SIG-M5 (cell line): Measurements from ENCODE around the gene ACADVL.
"Not testable (repeated sequence)": the region's sequence is repeated elsewhere in the genome, so short reads cannot be mapped to it uniquely, and the experiment has no call there.

Experiments used
- DNase-seq: peaks from one replicate; lab custom pipeline; 2025; lab: John Stamatoyannopoulos, UW

Gene ACADVL

DNA sequence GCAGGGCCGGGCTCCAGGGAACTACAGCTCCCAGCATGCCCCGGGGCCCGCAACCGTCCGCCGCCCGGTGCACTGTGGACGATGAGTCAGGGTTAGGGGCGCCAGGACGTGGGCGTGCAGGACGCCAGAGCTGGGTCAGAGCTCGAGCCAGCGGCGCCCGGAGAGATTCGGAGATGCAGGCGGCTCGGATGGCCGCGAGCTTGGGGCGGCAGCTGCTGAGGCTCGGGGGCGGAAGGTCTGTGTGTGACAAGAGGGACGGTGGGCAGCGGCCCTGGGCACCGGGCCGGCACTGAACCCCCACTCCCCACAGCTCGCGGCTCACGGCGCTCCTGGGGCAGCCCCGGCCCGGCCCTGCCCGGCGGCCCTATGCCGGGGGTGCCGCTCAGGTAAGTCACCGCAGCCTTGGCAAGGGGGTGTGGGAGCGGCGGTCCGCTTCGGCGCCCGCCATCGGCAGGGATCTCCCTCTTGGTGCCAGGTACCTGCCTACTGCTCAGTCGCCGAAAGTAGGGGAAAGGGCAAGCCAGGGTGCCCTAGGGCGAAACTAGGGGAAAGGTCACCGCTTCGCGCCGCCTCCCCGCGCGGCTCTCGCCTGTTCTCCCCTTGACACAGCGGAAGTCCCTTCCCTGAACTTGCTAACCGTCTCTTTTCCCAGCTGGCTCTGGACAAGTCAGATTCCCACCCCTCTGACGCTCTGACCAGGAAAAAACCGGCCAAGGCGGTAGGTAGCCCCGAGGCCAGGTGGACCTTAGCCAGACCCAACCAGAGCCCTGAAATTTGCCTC is at the start of gene ACADVL, which contains the start of gene DLG4:
Gene ACADVL (plus strand): TSS at position 127 of the 781 bp plus-strand sequence. CDS start 47 bp downstream, at position 174.
Gene DLG4 (minus strand): TSS at position 25 of the 781 bp plus-strand sequence.
- DNase-seq: no peak

GRCh38 chr17:7172522-7173191 is 47.1 kb upstream of the ACADVL start:
- not testable (repeated sequence) for DNase-seq

- DNase-seq: no peak
These were observed 45.8 kb upstream of the ACADVL start for GRCh38 chr17:7173687-7174602.

DNA sequence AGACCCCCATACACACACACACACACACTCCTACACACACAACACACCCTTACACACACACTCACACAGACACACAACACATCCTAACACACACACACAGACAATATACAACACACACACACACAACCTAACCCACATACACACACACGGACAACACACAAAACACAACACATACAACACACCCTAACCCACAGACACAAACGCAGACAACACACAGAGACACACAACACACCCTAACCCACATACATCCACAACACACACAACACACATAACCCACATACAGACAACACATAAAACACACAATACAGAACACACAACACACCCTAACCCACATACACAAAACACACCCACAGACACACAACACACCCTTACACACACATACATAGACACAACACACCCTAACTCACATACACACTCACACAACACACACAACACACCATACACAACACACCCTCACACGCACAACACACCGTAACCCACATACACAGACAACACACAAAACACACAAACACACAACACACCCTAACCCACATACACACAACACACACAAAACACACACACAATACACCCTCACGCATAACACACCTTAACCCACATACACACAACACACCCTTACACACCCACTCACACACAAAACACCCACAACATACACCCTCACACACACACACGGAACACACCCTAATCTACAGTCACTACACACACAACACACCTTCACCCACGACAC is 45.0 kb upstream of the ACADVL start:
- no peak for DNase-seq

DNA sequence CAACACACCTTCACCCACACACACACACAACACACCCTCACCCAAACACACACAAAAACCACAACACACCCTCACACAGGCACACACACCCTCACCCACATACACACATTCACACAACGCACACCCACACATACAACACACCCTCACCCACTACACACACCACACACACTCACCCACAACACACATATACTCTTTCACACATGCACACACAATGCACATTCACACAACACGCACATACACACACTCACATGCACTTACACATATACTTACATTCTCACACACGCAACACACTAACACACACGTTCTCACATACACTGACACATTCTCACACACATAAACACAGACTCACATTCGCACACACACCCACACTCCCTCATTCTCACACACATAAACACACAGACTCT is 44.4 kb upstream of the ACADVL start:
- no peak for DNase-seq

GRCh38 chr17:7176107-7176840 is 43.5 kb upstream of the ACADVL start:
- no peak for DNase-seq

GRCh38 chr17:7176841-7177190 is 42.9 kb upstream of the ACADVL start:
- DNase-seq: no peak

GRCh38 chr17:7177191-7177953 is 42.4 kb upstream of the ACADVL start:
- no peak for DNase-seq

DNA sequence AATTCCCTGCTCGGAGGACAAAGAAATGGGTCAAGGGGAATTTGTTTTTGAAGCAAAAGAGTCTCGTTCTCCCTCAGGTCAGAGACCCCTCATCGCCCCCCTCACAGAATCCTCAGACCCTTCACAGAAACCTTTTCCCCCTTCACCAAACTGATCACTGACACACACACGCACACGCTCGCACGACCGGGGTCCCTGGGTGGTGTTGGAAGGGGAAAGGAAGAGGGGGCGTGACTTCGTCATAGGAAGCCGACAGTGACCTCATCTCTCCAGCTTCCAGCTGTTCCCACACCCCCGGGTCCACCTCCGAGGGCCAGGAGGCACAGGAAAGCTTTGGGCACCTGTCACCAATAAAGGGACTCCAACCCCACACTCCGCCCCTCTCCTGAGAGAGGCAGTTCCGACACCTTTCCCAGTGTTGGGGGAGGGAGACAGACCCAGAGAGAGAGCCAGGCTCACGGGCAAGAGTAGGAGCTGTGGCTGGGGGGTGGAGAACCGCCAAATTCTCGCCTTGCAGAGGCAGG is 41.7 kb upstream of the ACADVL start:
- DNase-seq: no peak

GRCh38 chr17:7178973-7179316 is 40.8 kb upstream of the ACADVL start:
- no peak for DNase-seq

DNA sequence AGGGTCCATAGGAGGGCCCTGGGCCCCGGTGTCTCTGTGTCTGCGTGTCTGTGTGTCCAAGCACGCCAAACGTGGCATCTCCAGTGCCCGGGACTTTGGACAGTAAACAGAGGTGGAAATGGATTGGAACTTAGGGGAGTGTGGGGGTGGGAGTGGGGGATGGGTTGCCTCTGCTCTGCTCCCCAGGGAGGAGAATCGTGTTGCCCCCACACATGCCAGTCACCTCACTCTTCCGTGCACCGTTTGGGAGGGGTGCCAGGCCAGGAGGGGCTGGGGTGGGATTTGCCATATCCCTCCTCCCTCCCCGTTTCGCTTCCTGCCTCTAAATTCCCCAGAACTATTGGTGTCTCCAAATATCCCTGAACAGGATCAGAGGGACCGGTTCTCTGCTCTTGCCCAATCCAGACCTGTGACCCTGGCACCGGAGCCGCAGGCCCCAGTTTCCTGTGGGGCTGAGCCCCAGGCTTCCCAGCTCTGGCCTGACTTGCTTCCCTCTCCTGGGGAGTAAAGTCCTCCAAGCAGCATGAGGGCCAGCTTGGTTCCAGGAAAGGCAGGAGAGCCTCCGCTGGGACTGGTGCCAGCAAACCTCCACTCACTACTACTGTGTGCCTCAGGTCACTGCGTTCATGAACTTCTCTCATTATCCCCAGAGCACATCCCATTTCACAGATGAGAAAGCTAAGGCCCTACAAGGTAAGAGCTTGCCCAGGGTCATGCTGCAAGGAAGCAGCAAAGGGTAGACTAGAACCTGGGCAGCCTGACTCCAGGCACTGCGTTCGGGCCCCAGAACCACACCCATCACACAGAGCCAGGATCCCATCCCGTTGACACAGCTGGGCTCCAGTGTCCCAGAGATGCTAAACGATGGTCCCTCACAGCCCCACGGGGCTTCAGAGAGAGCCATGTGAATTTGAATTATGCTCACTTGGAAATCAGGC is 40.2 kb upstream of the ACADVL start, which contains the start of gene ASGR1:
Gene ASGR1 (minus strand): TSS at position 54 of the 938 bp plus-strand sequence. CDS start 807 bp downstream, outside the sequence.
- DNase-seq: no peak

DNA sequence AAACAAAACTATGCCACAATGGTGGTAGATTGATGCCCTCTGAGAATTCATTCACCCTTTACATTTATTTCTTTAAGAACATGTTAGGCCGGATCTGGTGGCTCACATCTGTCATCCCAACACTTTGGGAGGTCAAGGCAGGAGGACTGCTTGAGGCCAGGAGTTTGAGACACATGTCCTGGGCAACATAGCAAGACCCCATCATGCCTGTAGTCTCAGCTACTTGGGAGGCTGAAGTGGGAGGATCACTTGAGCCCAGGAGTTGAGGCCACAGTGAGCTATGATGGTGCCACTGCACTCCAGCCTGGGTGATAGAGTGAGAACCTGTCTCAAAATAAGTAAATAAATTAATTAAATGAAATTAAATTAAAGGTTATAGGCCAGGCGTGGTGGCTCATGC is 37.6 kb upstream of the ACADVL start:
- not testable (repeated sequence) for DNase-seq

DNA sequence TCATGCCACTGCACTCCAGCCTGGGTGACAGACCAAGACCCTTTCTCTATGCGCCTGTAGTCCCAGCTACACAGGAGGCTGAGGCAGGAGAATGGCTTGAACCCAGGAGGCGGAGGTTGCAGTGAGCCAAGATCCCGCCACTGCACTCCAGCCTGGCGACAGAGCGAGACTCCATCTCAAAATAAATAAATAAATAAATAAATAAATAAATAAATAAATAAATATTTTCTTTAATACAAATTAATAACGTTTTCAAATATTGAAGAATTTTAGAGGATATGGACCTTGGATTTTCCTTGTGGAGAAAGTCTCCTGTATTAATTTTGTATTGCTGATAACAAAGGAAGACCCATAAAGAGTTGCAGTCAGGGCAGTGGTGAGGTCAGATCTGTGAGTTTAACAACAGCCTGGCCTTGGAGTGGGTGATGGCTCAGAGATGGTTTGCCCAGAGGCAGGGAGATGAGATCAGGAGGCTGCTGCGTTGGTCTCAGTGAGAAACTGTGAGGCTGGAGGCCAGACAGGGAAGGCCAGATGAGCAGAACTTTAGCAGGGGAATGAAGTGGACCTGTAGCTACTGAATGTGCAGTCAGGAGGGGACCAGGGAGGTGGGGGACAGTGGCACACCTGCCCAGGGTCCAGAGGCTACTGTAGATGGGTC is 36.2 kb upstream of the ACADVL start:
- DNase-seq: no peak

GRCh38 chr17:7184091-7184488 is 35.6 kb upstream of the ACADVL start:
- DNase-seq: no peak

- DNase-seq: no peak
These were observed 35.1 kb upstream of the ACADVL start for GRCh38 chr17:7184647-7185046.

- DNase-seq: no peak
These were observed 33.5 kb upstream of the ACADVL start for GRCh38 chr17:7186241-7186640.

- no peak for DNase-seq
These were observed 29.3 kb upstream of the ACADVL start for GRCh38 chr17:7190276-7190917.

DNA sequence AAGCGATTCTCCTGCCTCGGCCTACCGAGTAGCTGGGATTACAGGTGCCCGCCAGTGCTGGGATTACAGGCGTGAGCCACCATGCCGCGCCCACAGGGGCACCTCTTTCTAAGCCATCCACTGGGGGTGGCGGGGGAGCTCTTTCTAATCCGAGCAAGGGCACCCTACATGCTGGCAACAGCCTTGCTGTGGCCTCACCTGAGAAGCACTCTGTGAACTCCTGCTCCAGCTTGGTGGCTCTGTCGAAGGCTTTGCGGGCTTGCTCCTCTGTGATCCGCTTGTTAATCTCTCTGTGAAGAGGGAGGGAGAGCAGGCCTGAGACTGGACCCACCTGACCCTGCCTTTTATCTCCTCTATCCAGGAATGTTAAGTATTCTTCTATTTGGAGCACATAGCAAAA is 28.7 kb upstream of the ACADVL start:
- DNase-seq: no peak
